WTC11 (cell line): ENCODE measurements around the gene FBXL13. TPM values are rescaled to one million over a fixed set of nuclear protein-coding genes. Genes with fewer than 3 reads are reported as not detected.

ENCODE experiments used
- ATAC-seq: fragments of 200-7000 bp; cut with Tn5 transposase; 2 replicates; pipeline ENCODE4 v1.10.0; 2021; ENCODE audit warnings: mild to moderate bottlenecking, moderate library complexity
- CTCF ChIA-PET: fragments of 300-600 bp; sonication (Branson Sonifier 250); formaldehyde crosslinking; loops from one replicate; lab custom pipeline; 2021; ENCODE audit warnings: antibody characterized with exemption; lab: Charles Lee
- POLR2A ChIA-PET: fragments of 350-600 bp; sonication (Branson Sonifier 250); formaldehyde crosslinking; loops from one replicate; lab custom pipeline; 2021; ENCODE audit warnings: antibody characterized with exemption; lab: Charles Lee
- DNase-seq: peaks from one replicate; pipeline ENCODE4 v3.0.0; 2021; ENCODE audit warnings: low spot score
- H3K27ac Mint-ChIP-seq: 2 replicates; pipeline ENCODE4 v1.8.0; 2021; ENCODE audit warnings: mixed read lengths
- H3K27me3 Mint-ChIP-seq: 2 replicates; pipeline ENCODE4 v1.8.0; 2021; ENCODE audit warnings: low read depth, mild to moderate bottlenecking, moderate library complexity, mixed read lengths
- H3K36me3 Mint-ChIP-seq: 2 replicates; pipeline ENCODE4 v1.8.0; 2021; ENCODE audit warnings: mixed read lengths
- H3K4me1 Mint-ChIP-seq: 2 replicates; pipeline ENCODE4 v1.8.0; 2022; ENCODE audit warnings: mixed read lengths
- H3K4me3 Mint-ChIP-seq: 2 replicates; pipeline ENCODE4 v1.8.0; 2021; ENCODE audit warnings: mild to moderate bottlenecking, moderate library complexity, mixed read lengths
- H3K9me3 Mint-ChIP-seq: 2 replicates; pipeline ENCODE4 v1.8.0; 2021; ENCODE audit warnings: mixed read lengths
- AFF4 ChIP-seq: sonication (generic); formaldehyde crosslinking; IDR thresholded peaks from 2 replicates; pipeline ENCODE4 v1.8.1; 2023; ENCODE audit warnings: mild to moderate bottlenecking, missing genetic modification reagents, borderline replicate concordance
- ATF2 ChIP-seq: sonication (generic); formaldehyde crosslinking; IDR thresholded peaks from 2 replicates; pipeline ENCODE4 v1.8.1; 2022; ENCODE audit warnings: low read depth, missing genetic modification reagents, borderline replicate concordance
- E2F1 ChIP-seq: sonication (generic); formaldehyde crosslinking; IDR thresholded peaks from 2 replicates; pipeline ENCODE4 v1.8.0; 2022; ENCODE audit warnings: mild to moderate bottlenecking, missing genetic modification reagents
- ELF4 ChIP-seq: sonication (generic); formaldehyde crosslinking; IDR thresholded peaks from 2 replicates; pipeline ENCODE4 v1.8.1; 2022; ENCODE audit warnings: low read depth, mild to moderate bottlenecking, moderate library complexity, missing genetic modification reagents
- EMX1 ChIP-seq: fragments of 250-450 bp; sonication (Bioruptor Pico); IDR thresholded peaks from 2 replicates; pipeline ENCODE4 v1.8.0; 2021; ENCODE audit warnings: mild to moderate bottlenecking
- ETV6 ChIP-seq: sonication (generic); formaldehyde crosslinking; IDR thresholded peaks from 2 replicates; pipeline ENCODE4 v1.8.1; 2022; ENCODE audit warnings: mild to moderate bottlenecking, missing genetic modification reagents
- FOXJ3 ChIP-seq: sonication (generic); formaldehyde crosslinking; IDR thresholded peaks from 2 replicates; pipeline ENCODE4 v1.9.0; 2021; ENCODE audit warnings: missing genetic modification reagents, mild to moderate bottlenecking, borderline replicate concordance
- FOXP4 ChIP-seq: sonication (generic); formaldehyde crosslinking; IDR thresholded peaks from 2 replicates; pipeline ENCODE4 v1.8.0; 2022; ENCODE audit warnings: mild to moderate bottlenecking, missing genetic modification reagents
- GABPB1 ChIP-seq: sonication (generic); formaldehyde crosslinking; IDR thresholded peaks from 2 replicates; pipeline ENCODE4 v1.8.1; 2023; ENCODE audit warnings: mild to moderate bottlenecking, missing genetic modification reagents
- GRHL2 ChIP-seq: fragments of 250-450 bp; sonication (Bioruptor Pico); IDR thresholded peaks from 2 replicates; pipeline ENCODE4 v1.8.0; 2022; ENCODE audit warnings: mild to moderate bottlenecking, moderate library complexity; ENCODE audit not compliant: insufficient replicate concordance, severe bottlenecking
- NFYB ChIP-seq: sonication (generic); formaldehyde crosslinking; conservative IDR thresholded peaks from 2 replicates; pipeline ENCODE4 v1.8.0; 2022; ENCODE audit warnings: low read depth, missing genetic modification reagents
- STAT6 ChIP-seq: sonication (generic); formaldehyde crosslinking; conservative IDR thresholded peaks from 2 replicates; pipeline ENCODE4 v1.8.1; 2023; ENCODE audit warnings: mild to moderate bottlenecking, low read depth, missing genetic modification reagents, moderate library complexity
- TCF7 ChIP-seq: sonication (generic); formaldehyde crosslinking; IDR thresholded peaks from 2 replicates; pipeline ENCODE4 v1.8.0; 2022; ENCODE audit warnings: mild to moderate bottlenecking, low read depth, missing genetic modification reagents, moderate library complexity
- TEAD4 ChIP-seq: sonication (generic); formaldehyde crosslinking; IDR thresholded peaks from 2 replicates; pipeline ENCODE4 v1.8.0; 2022; ENCODE audit warnings: mild to moderate bottlenecking, missing genetic modification reagents
- ZBTB21 ChIP-seq: sonication (generic); formaldehyde crosslinking; IDR thresholded peaks from 2 replicates; pipeline ENCODE4 v1.8.1; 2023; ENCODE audit warnings: mild to moderate bottlenecking, missing genetic modification reagents, borderline replicate concordance
- ZNF232 ChIP-seq: sonication (generic); formaldehyde crosslinking; IDR thresholded peaks from 2 replicates; pipeline ENCODE4 v1.8.0; 2022; ENCODE audit warnings: mild to moderate bottlenecking, missing genetic modification reagents
- ZNF425 ChIP-seq: fragments of 250-450 bp; sonication (Bioruptor Pico); conservative IDR thresholded peaks from 2 replicates; pipeline ENCODE4 v1.9.0; 2021; ENCODE audit warnings: mild to moderate bottlenecking
- ZNF512 ChIP-seq: sonication (generic); formaldehyde crosslinking; IDR thresholded peaks from 2 replicates; pipeline ENCODE4 v1.8.1; 2022; ENCODE audit warnings: missing genetic modification reagents, borderline replicate concordance
- ZNF671 ChIP-seq: fragments of 250-450 bp; sonication (Bioruptor Pico); IDR thresholded peaks from 2 replicates; pipeline ENCODE4 v1.8.0; 2021; ENCODE audit warnings: mild to moderate bottlenecking
- total RNA-seq: library from RNA; stranded (reverse); gene quantifications from 3 replicates; pipeline ENCODE4 v1.2.3, GENCODE V29; 2021

The FBXL13 gene
- total RNA-seq, 1 experiment from 2014 or later: 1.7 TPM

GRCh38 chr7:102916426-102916825 lies 158.2 kb downstream of the FBXL13 start (continued):
- TF ChIP-seq ATF2 (CRISPR knock-in tag) (no peak), TCF7 (CRISPR knock-in tag) (no peak), STAT6 (CRISPR knock-in tag) (no peak), TEAD4 (CRISPR knock-in tag) (no peak), ELF4 (CRISPR knock-in tag) (no peak), FOXJ3 (CRISPR knock-in tag) (no peak), E2F1 (CRISPR knock-in tag) (no peak), EMX1 (no peak), GABPB1 (no peak), ZNF512 (CRISPR knock-in tag) (no peak), ETV6 (CRISPR knock-in tag) (no peak)

GRCh38 chr7:102914585-102914984 lies 160.0 kb downstream of the FBXL13 start:
- DNase-seq (peak; percentile 38), ATAC-seq (peak; percentile 92)
- ChIA-PET CTCF (no interaction called here), POLR2A (interaction anchor here (0.7 kb wide), 1 partner anchor 211 kb away, joined by 6 read pairs; no protein-coding TSS in a partner anchor)
- Mint-ChIP-seq H3K27me3 (no peaks in the 10 kb centered on the region), H3K27ac (peak overlapping the region; percentile 71; the same call in 1 of the 2 replicates), H3K4me1 (peaks cover 45% of the 10 kb centered on the region), H3K4me3 (no peak overlapping the region), H3K36me3 (no peaks in the 10 kb centered on the region), H3K9me3 (no peaks in the 10 kb centered on the region)
- TF ChIP-seq FOXP4 (CRISPR knock-in tag) (no peak), ZNF425 (CRISPR knock-in tag) (no peak), ZBTB21 (no peak), ATF2 (CRISPR knock-in tag) (no peak), ZNF671 (CRISPR knock-in tag) (no peak), AFF4 (CRISPR knock-in tag) (no peak), NFYB (CRISPR knock-in tag) (no peak), ZNF232 (no peak), GRHL2 (no peak)
